Immature natural killer cell (primary cell): Measurements from ENCODE around the gene TCEA3. TPM values are rescaled to one million over a fixed set of nuclear protein-coding genes. Genes with fewer than 3 reads are reported as not detected.
A peak's percentile ranks its signal among the peaks of the same experiment; 100 is the strongest.

Experiments
- DNase-seq, 3 donors: peaks; one replicate each; pipeline ENCODE4 v3.0.0; 2022; ENCODE audit warnings: mixed read lengths in 1 of 3
- H3K27ac Mint-ChIP-seq, 6 donors: one replicate each; pipeline ENCODE4 v1.8.0; 2020; ENCODE audit warnings: mixed read lengths in 6 of 6, mild to moderate bottlenecking in 5 of 6, inconsistent platforms in 4 of 6, moderate library complexity in 3 of 6
- H3K27me3 Mint-ChIP-seq, 3 donors: one replicate each; pipeline ENCODE4 v1.8.0; 2020 to 2021; ENCODE audit warnings: low read depth in 3 of 3, mild to moderate bottlenecking in 3 of 3, mixed read lengths in 3 of 3, moderate library complexity in 3 of 3, inconsistent platforms in 1 of 3
- H3K36me3 Mint-ChIP-seq, 3 donors: one replicate each; pipeline ENCODE4 v1.8.0; 2020; ENCODE audit warnings: mixed read lengths in 3 of 3, inconsistent platforms in 2 of 3, mild to moderate bottlenecking in 2 of 3
- H3K4me1 Mint-ChIP-seq, 2 donors: one replicate each; pipeline ENCODE4 v1.8.0; 2020; ENCODE audit warnings: inconsistent platforms in 2 of 2, mild to moderate bottlenecking in 2 of 2, mixed read lengths in 2 of 2, moderate library complexity in 1 of 2
- H3K4me3 Mint-ChIP-seq, 5 donors: one replicate each; pipeline ENCODE4 v1.8.0; 2020; ENCODE audit warnings: mild to moderate bottlenecking in 5 of 5, mixed read lengths in 5 of 5, inconsistent platforms in 3 of 5, moderate library complexity in 3 of 5
- H3K9me3 Mint-ChIP-seq, 6 donors: one replicate each; pipeline ENCODE4 v1.8.0; 2020; ENCODE audit warnings: mild to moderate bottlenecking in 6 of 6, mixed read lengths in 6 of 6, inconsistent platforms in 4 of 6, moderate library complexity in 3 of 6
- polyA plus RNA-seq, 3 donors: library from polyadenylated mRNA; unstranded; fragments of 300-500 nt; fragmentation: Illumina TruSeq; gene quantifications; one replicate each; pipeline ENCODE4 v1.2.3, GENCODE V29; 2021

TCEA3 gene
- polyA plus RNA-seq, 3 donors from 2014 or later: 0.71 to 2.4 (median 1.1) TPM

DNA sequence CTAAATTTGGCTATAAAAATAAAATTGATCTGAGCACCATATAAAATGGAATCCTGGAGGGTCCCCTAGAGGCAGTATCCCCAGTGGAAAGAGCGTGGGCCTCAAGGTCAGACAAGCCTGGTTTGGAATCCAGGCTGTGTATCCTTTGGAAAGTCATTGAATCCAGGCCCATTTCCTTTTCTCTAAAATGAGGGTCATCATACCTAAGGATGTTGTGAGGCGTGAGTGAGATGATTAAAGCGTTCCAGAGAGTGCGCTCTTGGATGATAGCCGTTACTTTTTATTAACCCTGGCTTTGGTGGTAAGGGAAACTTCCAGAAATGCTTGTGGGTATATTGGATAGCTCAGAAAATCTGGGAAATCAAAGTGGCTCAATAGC, 54.2 kb downstream of the TCEA3 start:
- Mint-ChIP-seq H3K9me3 (no peaks in the 10 kb centered on the region), H3K4me1 (peaks cover 33 to 39% of the 10 kb centered on the region in 2 donors), H3K4me3 (peak overlapping the region in 4 of 5 donors; percentile 19 to 100 (median 98)), H3K27ac (peak overlapping the region in 2 of 6 donors; percentile 24 to 71), H3K27me3 (peaks cover 2 to 8% (median 6%) of the 10 kb centered on the region in 3 donors), H3K36me3 (peaks cover 0 to 6% (median 5%) of the 10 kb centered on the region in 3 donors)
- DNase-seq: no peak

DNA sequence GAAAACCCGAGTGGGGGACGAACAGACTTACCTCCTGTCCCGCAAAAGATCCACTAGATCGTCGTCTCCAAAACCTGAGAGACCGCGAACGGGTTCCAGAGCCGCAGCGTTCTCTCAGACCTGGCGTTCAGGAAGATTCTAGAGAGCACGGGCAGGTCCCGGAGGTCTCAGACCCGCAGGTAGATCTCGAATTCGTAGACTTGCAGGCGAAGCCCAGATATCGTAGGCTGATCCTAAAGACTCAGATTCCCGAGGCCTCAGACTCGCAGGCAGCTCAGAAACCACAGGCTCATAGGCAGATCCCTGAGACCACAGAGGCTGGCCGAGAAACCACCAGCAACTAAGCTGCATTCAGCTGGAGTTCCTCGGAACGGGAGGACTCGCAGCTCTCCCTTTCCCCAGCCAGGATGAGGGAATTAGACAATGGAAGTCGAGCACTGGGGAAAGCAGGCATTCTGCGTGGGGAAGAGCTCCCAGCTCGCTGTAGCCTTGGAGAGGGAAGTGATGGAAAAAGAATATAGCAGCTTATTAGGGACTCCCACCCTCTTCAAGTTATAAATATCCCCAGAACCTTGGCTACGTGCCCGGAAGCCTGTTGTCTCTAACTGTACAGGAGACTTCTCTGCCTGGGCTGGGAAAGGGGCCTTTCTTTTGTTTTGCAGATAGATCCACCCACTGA, 55.1 kb downstream of the TCEA3 start, which contains the start of gene ZNF436:
TSS of gene ZNF436 (minus strand) at position 502 of the 679 bp plus-strand sequence. CDS start 1,831 bp downstream, outside the sequence.
- peaks cover 0 to 8% (median 6%) of the 10 kb centered on the region in 3 donors for H3K27me3 Mint-ChIP-seq
- peak in 1 of 3 donors; percentile 4 for DNase-seq
- H3K4me3 Mint-ChIP-seq: peak within 1 kb of the TSS; percentile 98 to 100 (median 99)
- peak within 1 kb of the TSS; percentile 92 to 99 (median 97) for H3K27ac Mint-ChIP-seq
- peaks cover 0 to 10% (median 6%) of the 10 kb centered on the region in 3 donors for H3K36me3 Mint-ChIP-seq
- H3K9me3 Mint-ChIP-seq: peaks cover 0 to 4% (median under 1%) of the 10 kb centered on the region in 6 donors
- peaks cover 33 to 39% of the 10 kb centered on the region in 2 donors for H3K4me1 Mint-ChIP-seq

GRCh38 chr1:23368562-23369334, 55.8 kb downstream of the TCEA3 start:
- Mint-ChIP-seq H3K36me3 (peaks cover 0 to 12% (median 9%) of the 10 kb centered on the region in 3 donors), H3K9me3 (peaks cover 0 to 6% (median 3%) of the 10 kb centered on the region in 6 donors), H3K27ac (peak overlapping the region; percentile 92 to 99 (median 97)), H3K27me3 (peaks cover 0 to 8% (median 6%) of the 10 kb centered on the region in 3 donors), H3K4me3 (peak overlapping the region; percentile 98 to 100 (median 99)), H3K4me1 (peaks cover 33 to 39% of the 10 kb centered on the region in 2 donors)
- DNase-seq: peak; percentile 83 to 85 (median 83)

DNA sequence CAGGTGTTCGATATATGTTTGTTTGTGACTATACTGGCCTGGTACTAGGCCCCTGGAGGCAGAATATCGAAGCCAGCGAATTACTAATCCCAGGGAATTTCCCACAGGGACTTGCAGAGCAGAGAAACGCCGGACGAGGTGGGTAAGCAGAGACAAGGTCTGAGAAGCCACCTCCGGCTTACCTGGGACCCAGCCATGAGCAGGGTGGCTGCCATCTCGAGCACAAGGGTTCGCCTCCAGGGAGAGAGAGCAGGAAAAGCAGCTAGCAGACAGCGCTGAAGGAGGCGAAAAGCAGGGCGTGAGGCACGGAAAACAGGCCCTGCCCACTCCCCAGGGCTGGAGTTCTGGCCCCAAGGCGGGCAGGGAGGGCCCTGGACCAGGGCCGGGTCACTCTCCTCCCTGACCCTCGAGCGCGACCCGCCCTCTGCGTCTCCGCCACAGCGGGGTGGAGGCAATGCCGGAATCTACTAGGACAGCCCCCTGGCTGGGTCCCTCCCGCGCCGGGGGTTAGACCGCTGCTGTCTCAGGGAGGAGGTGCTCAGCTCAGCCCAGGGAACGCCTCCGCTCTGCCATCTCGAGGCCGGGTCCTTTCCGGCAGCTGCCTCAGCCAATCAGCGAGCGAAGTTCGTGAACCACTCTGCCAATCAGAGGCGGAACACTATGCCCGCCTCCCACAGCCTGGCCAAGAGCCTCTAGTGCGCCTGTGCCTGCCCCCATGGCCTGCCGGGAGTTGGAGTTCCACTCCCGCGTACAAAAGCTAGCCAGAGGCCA, 56.6 kb downstream of the TCEA3 start:
- Mint-ChIP-seq H3K27ac (peak overlapping the region; percentile 92 to 99 (median 97)), H3K4me1 (peaks cover 33 to 39% of the 10 kb centered on the region in 2 donors), H3K4me3 (peak overlapping the region; percentile 98 to 100 (median 99)), H3K9me3 (peaks cover 3 to 12% (median 8%) of the 10 kb centered on the region in 6 donors), H3K27me3 (peaks cover 0 to 8% (median 6%) of the 10 kb centered on the region in 3 donors), H3K36me3 (peaks cover 5 to 20% (median 16%) of the 10 kb centered on the region in 3 donors)
- DNase-seq: peak; percentile 97

GRCh38 chr1:23367451-23367790, 57.1 kb downstream of the TCEA3 start:
- Mint-ChIP-seq H3K27ac (peak overlapping the region; percentile 85 to 99 (median 96)), H3K36me3 (peaks cover 10 to 26% (median 21%) of the 10 kb centered on the region in 3 donors), H3K9me3 (peaks cover 9 to 18% (median 13%) of the 10 kb centered on the region in 6 donors), H3K4me1 (peaks cover 33 to 39% of the 10 kb centered on the region in 2 donors), H3K27me3 (peaks cover 0 to 8% (median 6%) of the 10 kb centered on the region in 3 donors), H3K4me3 (peak overlapping the region; percentile 98 to 100 (median 99))
- no peak for DNase-seq

DNA sequence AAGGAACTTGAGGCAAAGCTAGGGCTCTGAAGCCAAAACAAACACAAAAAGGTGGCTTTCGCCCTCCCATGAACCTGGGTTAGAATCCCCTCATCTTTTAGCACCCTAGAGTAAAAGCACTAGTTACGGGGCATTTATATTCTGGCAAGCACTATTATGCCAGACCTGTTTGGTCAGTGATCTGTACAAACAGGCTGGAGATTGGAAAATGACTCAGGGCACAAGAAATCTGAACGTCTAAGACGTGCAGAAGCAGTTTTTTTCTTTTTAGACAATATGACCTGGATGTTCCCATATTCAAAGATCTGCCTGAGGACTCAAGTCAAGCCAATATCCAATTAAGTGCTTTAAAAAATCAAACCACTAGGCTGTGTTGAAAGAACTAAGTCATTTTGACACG, 58.0 kb downstream of the TCEA3 start:
- DNase-seq: no peak
- peaks cover 15 to 33% (median 28%) of the 10 kb centered on the region in 3 donors for H3K36me3 Mint-ChIP-seq
- H3K27me3 Mint-ChIP-seq: peaks cover 0 to 8% (median 6%) of the 10 kb centered on the region in 3 donors
- peaks cover 16 to 26% (median 22%) of the 10 kb centered on the region in 6 donors for H3K9me3 Mint-ChIP-seq
- H3K27ac Mint-ChIP-seq: peak overlapping the region in 1 of 6 donors; percentile 33
- peak overlapping the region in 4 of 5 donors; percentile 98 to 100 (median 99) for H3K4me3 Mint-ChIP-seq
- peaks cover 33 to 39% of the 10 kb centered on the region in 2 donors for H3K4me1 Mint-ChIP-seq

DNA sequence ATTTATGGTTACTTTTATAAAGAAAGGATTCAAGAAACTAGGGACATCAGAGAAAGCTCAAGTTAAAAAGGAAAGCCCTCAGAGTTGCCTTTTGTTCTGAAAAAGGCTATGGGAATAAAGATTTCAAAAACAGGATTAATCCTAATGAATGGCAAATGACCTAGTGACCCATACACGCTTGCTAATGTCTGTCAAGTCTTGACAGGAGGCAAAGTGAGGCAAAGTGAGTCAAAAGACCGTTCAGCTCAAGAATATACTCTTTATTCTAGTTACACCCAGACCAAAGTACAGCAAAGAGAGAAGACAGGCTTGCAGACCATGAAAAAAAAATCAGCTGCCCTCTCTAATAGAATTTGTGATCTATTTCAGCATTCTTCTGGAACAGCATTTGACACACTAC, 58.4 kb downstream of the TCEA3 start:
- peaks cover 0 to 8% (median 6%) of the 10 kb centered on the region in 3 donors for H3K27me3 Mint-ChIP-seq

DNA sequence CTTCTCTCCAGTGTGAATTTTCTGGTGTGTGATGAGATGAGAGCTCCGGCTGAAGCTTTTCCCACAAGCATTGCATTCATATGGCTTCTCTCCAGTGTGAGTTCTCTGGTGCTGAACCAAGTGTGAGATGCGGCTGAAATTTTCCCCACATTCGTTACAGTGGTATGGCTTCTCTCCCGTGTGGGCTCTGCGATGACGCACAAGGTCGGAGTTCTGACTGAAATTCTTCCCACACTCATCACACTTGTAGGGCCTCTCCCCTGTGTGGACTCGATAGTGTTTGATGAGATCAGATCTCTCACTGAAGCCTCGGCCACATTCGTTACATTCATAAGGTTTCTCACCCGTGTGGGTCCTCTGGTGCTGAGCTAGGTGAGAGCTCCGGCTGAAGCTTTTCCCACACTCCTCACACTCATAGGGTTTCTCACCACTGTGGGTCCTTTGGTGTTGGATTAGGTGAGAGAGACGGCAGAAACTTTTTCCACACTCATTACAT, 62.3 kb downstream of the TCEA3 start:
- Mint-ChIP-seq H3K4me1 (peaks cover 10 to 14% of the 10 kb centered on the region in 2 donors), H3K36me3 (peaks cover 41 to 65% (median 61%) of the 10 kb centered on the region in 3 donors), H3K27ac (no peak overlapping the region), H3K9me3 (peaks cover 28 to 49% (median 46%) of the 10 kb centered on the region in 6 donors), H3K4me3 (no peak overlapping the region), H3K27me3 (peaks cover 0 to 2% (median under 1%) of the 10 kb centered on the region in 3 donors)
- no peak for DNase-seq

More for the DNA sequence above, 58.4 kb downstream of the TCEA3 start:
- DNase-seq: no peak
- peaks cover 33 to 39% of the 10 kb centered on the region in 2 donors for H3K4me1 Mint-ChIP-seq
- no peak overlapping the region for H3K27ac Mint-ChIP-seq
- peaks cover 18 to 30% (median 26%) of the 10 kb centered on the region in 6 donors for H3K9me3 Mint-ChIP-seq
- peaks cover 20 to 37% (median 32%) of the 10 kb centered on the region in 3 donors for H3K36me3 Mint-ChIP-seq
- peak overlapping the region in 4 of 5 donors; percentile 34 to 99 (median 49) for H3K4me3 Mint-ChIP-seq

DNA sequence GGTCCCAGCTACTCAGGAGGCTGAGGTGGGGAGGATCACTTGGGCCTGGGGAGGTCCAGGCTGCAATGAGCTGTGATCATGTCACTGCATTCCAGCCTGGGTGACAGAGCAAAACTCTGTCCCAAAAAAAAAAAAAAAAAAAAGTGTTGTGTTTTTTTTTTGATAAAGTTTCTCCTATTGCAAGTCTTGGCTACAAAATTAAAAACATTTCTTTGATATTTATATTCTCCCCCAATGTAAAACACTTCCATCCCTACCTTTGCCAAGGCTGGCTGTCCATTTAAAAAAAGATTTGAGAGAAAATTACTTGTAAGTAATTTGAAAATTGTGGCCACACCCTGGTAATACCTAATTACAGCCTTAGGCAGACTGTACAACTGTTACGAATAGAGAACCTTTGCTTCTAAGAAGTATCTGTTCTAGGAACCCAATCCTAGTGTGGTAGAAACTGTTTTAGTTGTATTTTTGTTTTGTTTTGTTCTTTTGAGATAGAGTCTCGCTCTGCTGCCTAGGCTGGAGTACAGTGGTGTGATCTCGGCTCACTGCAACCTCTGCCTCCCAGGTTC, 66.2 kb downstream of the TCEA3 start:
- peaks cover 39 to 56% (median 53%) of the 10 kb centered on the region in 3 donors for H3K36me3 Mint-ChIP-seq
- no peak for DNase-seq
- peaks cover 22 to 46% (median 42%) of the 10 kb centered on the region in 6 donors for H3K9me3 Mint-ChIP-seq
- H3K4me3 Mint-ChIP-seq: no peak overlapping the region
- H3K27ac Mint-ChIP-seq: no peak overlapping the region
- H3K4me1 Mint-ChIP-seq: no peaks in the 10 kb centered on the region
- peaks cover 0 to 2% (median 2%) of the 10 kb centered on the region in 3 donors for H3K27me3 Mint-ChIP-seq

DNA sequence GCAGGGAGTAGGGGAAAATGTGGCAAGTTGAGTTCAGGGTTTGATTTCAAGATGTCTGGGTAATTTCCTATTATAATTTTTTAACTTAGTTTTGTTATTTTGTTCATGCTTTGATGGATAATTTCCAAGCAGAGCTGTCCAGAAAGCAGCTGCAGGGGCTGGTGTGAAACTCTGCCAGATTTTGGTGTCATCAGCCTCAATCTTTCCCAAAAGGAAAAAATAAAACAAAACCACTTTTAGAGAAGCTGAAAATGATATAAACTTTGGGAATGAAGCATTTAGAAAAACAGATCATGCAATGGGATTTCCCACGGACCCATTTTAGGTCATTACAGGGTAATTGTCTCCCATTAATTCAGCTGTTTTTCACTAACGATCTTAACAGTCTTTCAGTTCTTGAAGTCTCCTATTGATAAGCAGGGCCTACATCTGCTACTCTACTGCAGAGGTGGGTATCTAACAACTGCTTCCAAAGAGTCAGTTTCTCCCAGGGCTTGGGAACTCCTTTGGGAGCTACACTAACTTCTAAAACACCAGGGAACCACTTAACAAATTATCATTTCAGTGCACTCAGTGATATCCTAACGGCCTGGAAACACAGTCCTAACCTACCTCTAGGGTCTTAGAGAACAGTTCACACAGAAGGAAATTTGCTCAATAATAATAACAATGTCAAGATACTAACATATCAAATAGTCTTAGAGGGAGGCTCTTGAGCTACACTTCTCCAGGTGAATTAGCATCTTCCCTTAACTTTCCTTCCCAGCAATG, 67.2 kb downstream of the TCEA3 start:
- Mint-ChIP-seq H3K9me3 (peaks cover 17 to 35% (median 31%) of the 10 kb centered on the region in 6 donors), H3K27ac (no peak overlapping the region), H3K4me3 (no peak overlapping the region), H3K4me1 (no peaks in the 10 kb centered on the region), H3K36me3 (peaks cover 30 to 47% (median 42%) of the 10 kb centered on the region in 3 donors), H3K27me3 (peaks cover 0 to 2% (median 2%) of the 10 kb centered on the region in 3 donors)
- DNase-seq: no peak

GRCh38 chr1:23356471-23357137, 67.9 kb downstream of the TCEA3 start:
- H3K36me3 Mint-ChIP-seq: peaks cover 26 to 41% (median 35%) of the 10 kb centered on the region in 3 donors
- no peak for DNase-seq
- peaks cover 12 to 28% (median 24%) of the 10 kb centered on the region in 6 donors for H3K9me3 Mint-ChIP-seq
- no peak overlapping the region for H3K4me3 Mint-ChIP-seq
- H3K27ac Mint-ChIP-seq: no peak overlapping the region
- no peaks in the 10 kb centered on the region for H3K4me1 Mint-ChIP-seq
- H3K27me3 Mint-ChIP-seq: peaks cover 0 to 2% (median 2%) of the 10 kb centered on the region in 3 donors
